Measurements from ENCODE around the gene FBP2. TPM values are rescaled to one million over a fixed set of nuclear protein-coding genes. Genes with fewer than 3 reads are reported as not detected.

The FBP2 gene
- total and polyA plus RNA-seq, 10 of the 15 experiments (the other 5 are each of a cell fraction or from before 2014, with no cell fraction given) = 0.07 to 1.1 (median 0.12) TPM; not detected in 6

- TF ChIP-seq ZBTB11 (CRISPR knock-in tag; IDR thresholded peaks at IDR 0.05) (no peak), PBX3 (IDR thresholded peaks at IDR 0.05; ENCODE audit: insufficient replicate concordance, low read depth, low read length) (no peak), STAT3 (IDR thresholded peaks at IDR 0.05; ENCODE audit: low read depth, low read length) (no peak)
These were observed 39.1 kb upstream of the FBP2 start (continued) for GRCh38 chr9:94632737-94633136.

GRCh38 chr9:94631599-94631998 lies 38.0 kb upstream of the FBP2 start:
- ATAC-seq (no peak), DNase-seq (ENCODE audit: low read depth, low spot score) (no peak), FAIRE-seq (no peak)
- 30% methylated on average over 8 of the region's 8 CpGs for WGBS (ENCODE audit: insufficient coverage, insufficient replicate concordance, low lambda C conversion rate, missing lambda C conversion rate)
- no peaks in the 10 kb centered on the region for H3K79me2 ChIP-seq (ENCODE audit: control insufficient read depth, insufficient read depth, low read length)
- H3K36me3 ChIP-seq (ENCODE audit: control insufficient read depth in 2 of 2, insufficient read depth in 2 of 2, low read length in 1 of 2) = no peaks in the 10 kb centered on the region
- no peak overlapping the region for H3K27ac ChIP-seq (ENCODE audit: control insufficient read depth, insufficient read depth)
- no peak overlapping the region for H3K4me2 ChIP-seq (ENCODE audit: control insufficient read depth, insufficient read depth)
- peaks cover 2 to 3% of the 10 kb centered on the region in 2 experiments; a peak in 2 of 4 replicates for H3K27me3 ChIP-seq (replicated peaks in 1 of 2; ENCODE audit: control insufficient read depth in 2 of 2, insufficient read depth in 2 of 2, low read length in 1 of 2)
- SMC1A ChIA-PET (ENCODE audit: uncharacterized antibody, unreplicated experiment) = no interaction called here
- no peaks in the 10 kb centered on the region for H4K20me1 ChIP-seq (ENCODE audit: control insufficient read depth, insufficient read depth)
- no TSS peak for BruUV-seq (replicated peaks)
- POLR2A ChIA-PET = no interaction called here
- H3K4me3 ChIP-seq = no peak overlapping the region
- H2AFZ ChIP-seq (ENCODE audit: control insufficient read depth, low read depth, low read length) = no peak overlapping the region
- no peaks in the 10 kb centered on the region for H3K4me1 ChIP-seq (ENCODE audit: control insufficient read depth, insufficient read depth, low read length)
- intact Hi-C loops (cut with micrococcal nuclease; ENCODE audit: unreplicated experiment) = no loop called here
- RAD21 ChIA-PET (ENCODE audit: unreplicated experiment) = interaction anchor here (0.6 kb wide), 1 partner anchor 92 kb away, joined by 3 read pairs; no protein-coding TSS in a partner anchor
- no peak overlapping the region for H3K9ac ChIP-seq (ENCODE audit: control insufficient read depth, insufficient read depth, low read length)
- in situ Hi-C loops (cut with MboI) = no loop called here
- H3K9me3 ChIP-seq (replicated peaks; ENCODE audit: control insufficient read depth, insufficient read depth, low read length) = no peaks in the 10 kb centered on the region
- CTCF ChIA-PET = interaction anchor here (0.9 to 2.1 kb wide), 2 partner anchors 9 to 50 kb away, joined by 3 to 5 read pairs; no protein-coding TSS in a partner anchor
- TF ChIP-seq BRCA1 (IDR thresholded peaks at IDR 0.05; ENCODE audit: low read depth, low read length) (no peak), ZBED1 (IDR thresholded peaks at IDR 0.05; ENCODE audit: borderline replicate concordance) (no peak), IKZF2 (IDR thresholded peaks at IDR 0.05) (no peak), ZNF592 (IDR thresholded peaks at IDR 0.05) (no peak), PRDM15 (CRISPR knock-in tag; IDR thresholded peaks at IDR 0.05) (no peak), RFX5 (IDR thresholded peaks at IDR 0.05; ENCODE audit: low read depth, low read length) (no peak), NR2C2 (IDR thresholded peaks at IDR 0.05; ENCODE audit: borderline replicate concordance, control insufficient read depth, insufficient read length, low read depth) (no peak)
